Measurements from ENCODE around the gene MAPKBP1. TPM values are rescaled to one million over a fixed set of nuclear protein-coding genes. Genes with fewer than 3 reads are reported as not detected.

The MAPKBP1 gene
- total RNA-seq, 4 donors from 2014 or later = 6.7 to 17.3 (median 7.8) TPM

DNA sequence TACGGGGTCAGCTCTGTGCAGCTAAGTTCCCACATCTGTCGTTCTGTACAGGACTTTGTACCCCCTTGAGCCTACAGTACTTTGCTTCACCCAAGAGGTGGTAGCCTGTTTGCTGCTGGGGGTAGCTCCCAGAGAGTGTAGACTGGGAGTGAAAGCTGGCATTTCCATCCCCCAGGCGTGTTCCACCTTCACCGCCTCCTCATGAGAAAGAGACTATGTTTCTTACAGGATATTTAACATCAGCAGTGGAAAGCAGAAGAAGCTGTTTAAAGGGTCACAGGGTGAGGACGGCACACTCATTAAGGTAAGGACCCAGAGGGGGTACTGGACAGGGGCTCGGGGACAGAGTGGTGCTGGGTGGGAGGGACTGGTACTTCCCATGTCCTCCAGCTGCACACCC lies 43.5 kb downstream of the MAPKBP1 start:
- TF ChIP-seq, protein P1, sequence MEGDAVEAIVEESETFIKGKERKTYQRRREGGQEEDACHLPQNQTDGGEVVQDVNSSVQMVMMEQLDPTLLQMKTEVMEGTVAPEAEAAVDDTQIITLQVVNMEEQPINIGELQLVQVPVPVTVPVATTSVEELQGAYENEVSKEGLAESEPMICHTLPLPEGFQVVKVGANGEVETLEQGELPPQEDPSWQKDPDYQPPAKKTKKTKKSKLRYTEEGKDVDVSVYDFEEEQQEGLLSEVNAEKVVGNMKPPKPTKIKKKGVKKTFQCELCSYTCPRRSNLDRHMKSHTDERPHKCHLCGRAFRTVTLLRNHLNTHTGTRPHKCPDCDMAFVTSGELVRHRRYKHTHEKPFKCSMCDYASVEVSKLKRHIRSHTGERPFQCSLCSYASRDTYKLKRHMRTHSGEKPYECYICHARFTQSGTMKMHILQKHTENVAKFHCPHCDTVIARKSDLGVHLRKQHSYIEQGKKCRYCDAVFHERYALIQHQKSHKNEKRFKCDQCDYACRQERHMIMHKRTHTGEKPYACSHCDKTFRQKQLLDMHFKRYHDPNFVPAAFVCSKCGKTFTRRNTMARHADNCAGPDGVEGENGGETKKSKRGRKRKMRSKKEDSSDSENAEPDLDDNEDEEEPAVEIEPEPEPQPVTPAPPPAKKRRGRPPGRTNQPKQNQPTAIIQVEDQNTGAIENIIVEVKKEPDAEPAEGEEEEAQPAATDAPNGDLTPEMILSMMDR (IDR thresholded peaks at IDR 0.05; ENCODE audit: low read depth) = no peak

DNA sequence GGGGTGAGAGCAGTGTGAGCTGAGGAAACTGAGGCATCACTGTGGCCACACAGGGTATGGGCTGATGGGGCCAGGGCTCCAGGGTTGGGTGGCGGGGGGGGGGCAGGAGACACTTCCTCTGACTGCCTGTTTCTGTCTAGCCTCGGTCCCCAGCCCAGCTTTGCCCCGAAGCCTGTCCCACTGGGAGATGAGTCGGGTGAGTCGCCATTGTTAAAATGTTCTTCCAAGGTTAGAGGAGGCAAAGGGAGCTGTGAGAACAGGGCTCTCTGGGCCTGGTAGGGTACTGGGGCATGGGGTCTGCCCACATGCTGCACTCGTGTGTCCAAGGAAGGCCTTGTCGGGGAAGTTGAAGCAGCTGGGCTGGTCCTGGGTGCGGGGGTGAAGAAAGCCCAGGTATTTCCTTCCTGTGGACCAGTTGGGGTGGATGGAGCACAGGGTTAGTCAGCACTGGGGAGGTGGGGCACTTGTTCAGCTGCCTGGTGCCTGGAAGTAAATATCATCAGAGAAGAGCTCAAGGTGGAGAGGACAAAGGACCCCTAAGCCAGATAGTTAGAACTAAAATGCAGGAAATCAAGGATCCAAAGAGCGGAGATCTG lies 45.3 kb downstream of the MAPKBP1 start:
- TF ChIP-seq, protein P1 (IDR thresholded peaks at IDR 0.05; ENCODE audit: low read depth) = no peak

- TF ChIP-seq, protein P1 (IDR thresholded peaks at IDR 0.05; ENCODE audit: low read depth) = no peak
Observed at GRCh38 chr15:41820791-41821423, 46.6 kb downstream of the MAPKBP1 start.

DNA sequence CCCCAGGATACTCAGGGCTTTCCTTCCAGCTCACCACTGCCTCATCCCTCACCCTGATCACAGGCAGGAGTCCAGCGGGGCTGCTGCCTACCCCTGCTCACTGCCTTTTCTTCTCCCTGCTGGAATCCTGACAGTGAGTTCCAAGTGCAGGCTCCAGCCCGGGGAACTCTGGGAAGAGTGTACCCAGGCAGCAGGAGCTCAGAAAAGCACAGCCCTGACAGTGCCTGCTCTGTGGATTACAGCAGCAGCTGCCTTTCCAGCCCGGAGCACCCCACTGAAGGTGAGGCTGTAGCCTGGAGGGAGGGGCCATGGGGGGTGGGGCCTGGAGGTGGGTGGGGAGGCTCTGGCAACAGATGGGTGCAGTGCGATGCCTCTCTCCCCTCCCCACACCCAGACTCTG lies 47.5 kb downstream of the MAPKBP1 start:
- TF ChIP-seq, protein P1 (IDR thresholded peaks at IDR 0.05; ENCODE audit: low read depth) = no peak

DNA sequence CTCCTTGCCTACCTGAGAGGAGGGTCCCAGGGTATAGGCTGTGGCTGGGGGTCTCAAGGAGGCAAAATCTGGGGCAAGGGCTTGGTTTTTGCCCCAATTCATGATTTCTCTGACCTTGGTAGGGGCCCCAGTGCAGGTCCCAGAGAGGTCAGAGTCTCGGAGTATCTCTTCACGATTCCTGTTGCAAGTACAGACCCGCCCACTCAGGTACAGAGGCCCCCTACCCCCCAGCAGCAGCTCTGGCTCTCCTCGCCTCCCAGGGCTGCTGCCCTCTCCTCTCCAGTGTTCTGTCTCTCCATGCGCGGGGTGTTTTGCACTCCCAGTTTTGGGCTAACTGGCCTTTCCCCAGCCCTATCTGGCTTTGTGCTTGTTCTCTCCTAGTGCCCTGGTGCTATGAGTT lies 48.2 kb downstream of the MAPKBP1 start:
- TF ChIP-seq, protein P1 (IDR thresholded peaks at IDR 0.05; ENCODE audit: low read depth) = no peak

GRCh38 chr15:41822957-41823356 lies 48.7 kb downstream of the MAPKBP1 start:
- TF ChIP-seq, protein P1 (IDR thresholded peaks at IDR 0.05; ENCODE audit: low read depth) = no peak

DNA sequence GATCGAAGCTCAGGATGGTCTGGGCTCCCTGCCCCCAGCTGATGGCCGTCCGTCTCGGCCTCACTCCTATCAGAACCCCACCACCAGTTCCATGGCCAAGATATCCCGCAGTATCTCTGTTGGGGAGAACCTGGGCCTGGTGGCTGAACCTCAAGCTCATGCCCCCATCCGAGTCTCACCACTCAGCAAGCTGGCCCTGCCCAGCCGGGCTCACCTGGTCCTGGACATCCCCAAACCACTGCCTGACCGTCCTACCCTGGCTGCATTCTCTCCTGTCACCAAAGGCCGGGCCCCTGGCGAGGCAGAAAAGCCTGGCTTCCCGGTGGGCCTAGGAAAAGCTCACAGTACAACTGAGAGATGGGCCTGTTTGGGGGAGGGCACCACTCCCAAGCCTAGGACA lies 49.2 kb downstream of the MAPKBP1 start:
- TF ChIP-seq, protein P1 (IDR thresholded peaks at IDR 0.05; ENCODE audit: low read depth) = no peak

Data from subcutaneous adipose tissue (tissue), 4 donors.